Measurements from ENCODE around the gene FBXW7. TPM values are rescaled to one million over a fixed set of nuclear protein-coding genes. Genes with fewer than 3 reads are reported as not detected.

FBXW7 gene
- total RNA-seq, 1 experiment from 2014 or later, result 27.1 TPM

GRCh38 chr4:152571296-152571695 is 35.4 kb upstream of the FBXW7 start:
- no peaks in the 10 kb centered on the region for H3K27me3 ChIP-seq (ENCODE audit: insufficient read depth, low read length)
- H2BK120ac ChIP-seq (ENCODE audit: low read depth, low read length, poor library complexity, severe bottlenecking), result no peak overlapping the region
- H3K4me3 Mint-ChIP-seq, result no peak overlapping the region
- no peak overlapping the region for H3K18ac ChIP-seq (ENCODE audit: insufficient read length, low read depth, low read length)
- H3K9me3 Mint-ChIP-seq, result no peaks in the 10 kb centered on the region
- H3K4me1 Mint-ChIP-seq, result peaks cover 2 to 3% of the 10 kb centered on the region in 2 experiments; a peak in 1 of 4 replicates
- no peaks in the 10 kb centered on the region for H4K20me1 ChIP-seq (ENCODE audit: control insufficient read depth, insufficient read depth, insufficient read length)
- H3K14ac ChIP-seq (ENCODE audit: insufficient read depth, low read length), result no peak overlapping the region
- H3K27me3 Mint-ChIP-seq (ENCODE audit: low read depth), result no peaks in the 10 kb centered on the region
- no peak overlapping the region for H3K23ac ChIP-seq (ENCODE audit: insufficient read length, low read depth, low read length)
- no CpG with 5 or more reads among the region's 1 CpG for WGBS (ENCODE audit: extremely low coverage, insufficient read length, low lambda C conversion rate)
- H3K56ac ChIP-seq (ENCODE audit: insufficient read length, low read depth, low read length), result no peak overlapping the region
- H3T11ph ChIP-seq (ENCODE audit: low read length), result no peak overlapping the region
- H3K23me2 ChIP-seq (ENCODE audit: insufficient read length, low read depth, low read length, poor library complexity, severe bottlenecking), result no peaks in the 10 kb centered on the region
- no peak overlapping the region for H4K5ac ChIP-seq (ENCODE audit: insufficient read length, low read depth, low read length)
- H3K4me1 ChIP-seq (ENCODE audit: insufficient read depth, low read length), result no peaks in the 10 kb centered on the region
- H2BK20ac ChIP-seq (ENCODE audit: low read depth, low read length, poor library complexity, severe bottlenecking), result no peak overlapping the region
- H3K4ac ChIP-seq (ENCODE audit: low read depth, low read length), result no peak overlapping the region
- no peak overlapping the region for H2BK12ac ChIP-seq (ENCODE audit: insufficient read length, low read depth, low read length)
- no peaks in the 10 kb centered on the region for H3K79me1 ChIP-seq (ENCODE audit: insufficient read depth, low read depth, low read length, poor library complexity, severe bottlenecking)
- H2AK5ac ChIP-seq (ENCODE audit: insufficient read length, low read length), result no peak overlapping the region
- no peaks in the 10 kb centered on the region for H3K79me2 ChIP-seq (ENCODE audit: insufficient read depth, low read length)
- H4K91ac ChIP-seq (ENCODE audit: insufficient read length, low read depth, low read length), result no peak overlapping the region
- no peak overlapping the region for H3K27ac Mint-ChIP-seq
- no peak for DNase-seq
- no peak overlapping the region for H2BK15ac ChIP-seq (ENCODE audit: low read depth, low read length)
- no peaks in the 10 kb centered on the region for H3K36me3 Mint-ChIP-seq (ENCODE audit: insufficient read depth in 1 of 3, low read depth in 3 of 3)
- no peak overlapping the region for H3K4me2 ChIP-seq (ENCODE audit: insufficient read depth, insufficient read length, low read length)
- H3K9ac ChIP-seq (ENCODE audit: extremely low read depth, insufficient read length, low read length), result no peak overlapping the region
- H3K9me3 ChIP-seq (ENCODE audit: control insufficient read depth, low read depth, low read length), result no peaks in the 10 kb centered on the region
- TF ChIP-seq CTCF (conservative IDR thresholded peaks at IDR 0.05), result no peak
- H4K8ac ChIP-seq (replicated peaks; ENCODE audit: insufficient read length, low read depth, low read length), result no peak overlapping the region
- H2BK5ac ChIP-seq (ENCODE audit: insufficient read length, low read length), result no peak overlapping the region
- no peak overlapping the region for H3K27ac ChIP-seq (ENCODE audit: insufficient read length, low read depth, low read length)
- H2AFZ ChIP-seq (ENCODE audit: low read length), result no peak overlapping the region
